NCI-H128 (cell line): ENCODE data around the gene CITED2.
A peak's percentile ranks its signal among the peaks of the same experiment; 100 is the strongest.

Source experiments
- DNase-seq: peaks from one replicate; lab custom pipeline; 2025; ENCODE audit not compliant: unreplicated experiment; lab: John Stamatoyannopoulos, UW

Gene CITED2

DNA sequence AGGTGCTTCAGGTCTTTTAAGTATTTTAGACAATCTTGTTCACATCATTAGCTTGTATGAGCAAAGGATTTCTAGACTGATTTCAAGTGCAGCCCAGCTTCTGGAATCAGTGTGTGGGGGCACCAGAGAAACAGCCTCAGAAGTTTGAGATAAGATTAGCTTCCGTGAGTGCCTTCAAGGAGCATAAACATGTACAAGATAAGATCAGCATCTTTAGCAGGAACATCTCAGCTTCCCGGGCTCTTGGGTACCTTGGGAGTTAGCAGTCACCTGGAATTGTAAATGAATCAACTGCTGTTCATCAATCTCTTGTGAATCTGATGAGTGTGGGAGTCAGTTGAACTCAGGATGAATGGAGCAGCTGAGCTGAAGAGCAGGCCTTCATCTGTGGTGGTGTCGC lies 12.0 kb upstream of the CITED2 start:
- DNase-seq: no peak

DNA sequence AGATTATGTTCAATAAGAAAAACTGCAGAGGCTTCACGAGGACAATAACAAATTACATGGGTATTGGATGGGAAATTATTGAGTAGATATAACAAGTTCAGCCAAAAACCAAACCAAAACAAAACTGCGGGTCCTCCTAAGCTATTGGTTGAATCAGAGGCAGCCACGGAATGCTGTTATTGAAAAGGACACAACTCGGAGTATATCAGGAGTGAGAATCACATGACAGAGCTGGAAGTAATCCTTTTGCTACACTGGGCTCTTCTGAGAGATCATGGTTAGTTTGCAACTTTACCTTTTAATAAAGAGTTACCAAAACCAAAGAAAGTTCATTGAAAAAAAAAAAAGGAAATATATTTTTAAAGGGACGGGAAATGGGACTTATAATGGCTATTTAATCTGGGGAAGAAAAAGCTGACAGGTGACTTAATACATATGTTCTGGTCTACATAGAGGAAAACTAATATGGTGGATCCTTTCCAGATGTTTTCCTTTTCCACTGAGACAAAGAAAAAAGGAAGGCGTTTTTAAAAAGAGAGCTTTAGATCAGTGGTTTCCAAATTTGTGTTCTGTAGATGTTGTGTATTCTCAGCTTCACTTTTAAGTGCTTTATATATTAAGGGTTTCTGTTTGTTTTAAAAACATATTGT lies 6.9 kb upstream of the CITED2 start:
- no peak for DNase-seq

DNA sequence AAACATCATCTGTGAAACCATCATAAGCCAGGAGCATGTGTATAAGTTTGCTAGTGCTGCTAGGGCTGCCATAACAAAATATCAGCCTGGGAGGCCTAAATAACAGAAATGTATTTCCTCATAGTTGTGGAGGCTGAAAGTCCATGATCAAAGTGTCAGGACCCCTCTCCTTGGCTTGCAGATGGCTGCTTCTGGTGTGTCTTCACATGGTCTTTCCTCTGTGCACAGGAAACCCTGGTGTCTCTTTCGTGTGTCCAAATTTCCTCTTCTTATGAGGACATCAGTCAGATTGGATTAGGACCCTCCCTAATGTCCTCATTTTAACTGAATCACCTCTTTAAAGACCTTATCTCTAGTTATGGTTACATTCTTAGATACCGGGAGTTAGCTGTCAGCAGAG lies 6.2 kb upstream of the CITED2 start:
- DNase-seq: no peak

DNA sequence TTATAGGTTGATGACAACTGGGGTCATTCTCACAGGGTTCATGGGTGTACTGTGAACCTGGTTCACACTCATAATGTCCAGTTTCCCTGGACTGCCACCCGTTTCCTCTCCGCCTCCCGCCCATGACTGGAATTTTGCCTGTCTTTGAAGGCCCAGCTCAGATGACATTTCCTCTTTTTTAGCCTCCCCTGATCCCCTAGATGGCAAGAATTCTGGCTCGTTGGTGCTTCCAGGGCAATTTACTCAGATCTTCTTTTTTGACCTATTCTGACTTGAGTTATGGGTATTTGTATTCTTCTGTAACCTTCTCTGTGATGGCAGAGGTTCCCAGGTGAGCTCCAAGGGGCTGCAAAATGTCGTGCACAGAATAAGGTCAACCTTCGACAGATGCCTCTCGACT lies 5.7 kb upstream of the CITED2 start:
- no peak for DNase-seq

DNA sequence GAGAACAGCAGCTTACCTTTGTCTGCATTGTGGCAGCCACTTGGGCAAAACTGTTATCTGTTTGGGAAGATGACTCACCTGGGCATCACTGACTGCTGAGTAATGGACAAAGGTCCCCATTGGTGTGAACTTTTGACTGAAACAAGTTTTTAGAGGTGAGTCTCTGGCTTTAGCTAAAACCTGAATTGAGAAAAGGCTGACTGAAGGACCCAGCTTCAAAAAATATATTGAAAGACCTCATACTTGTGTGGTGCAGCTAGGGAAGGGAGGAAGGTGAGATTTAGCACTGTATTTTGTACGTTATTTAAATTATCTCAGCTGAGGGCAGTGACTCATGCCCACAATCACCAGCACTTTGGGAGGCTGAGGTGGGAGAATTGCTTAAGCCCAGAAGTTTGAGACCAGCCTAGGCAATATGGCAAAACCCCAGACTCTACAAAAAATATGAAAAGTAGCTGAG lies 4.5 kb upstream of the CITED2 start:
- no peak for DNase-seq

DNA sequence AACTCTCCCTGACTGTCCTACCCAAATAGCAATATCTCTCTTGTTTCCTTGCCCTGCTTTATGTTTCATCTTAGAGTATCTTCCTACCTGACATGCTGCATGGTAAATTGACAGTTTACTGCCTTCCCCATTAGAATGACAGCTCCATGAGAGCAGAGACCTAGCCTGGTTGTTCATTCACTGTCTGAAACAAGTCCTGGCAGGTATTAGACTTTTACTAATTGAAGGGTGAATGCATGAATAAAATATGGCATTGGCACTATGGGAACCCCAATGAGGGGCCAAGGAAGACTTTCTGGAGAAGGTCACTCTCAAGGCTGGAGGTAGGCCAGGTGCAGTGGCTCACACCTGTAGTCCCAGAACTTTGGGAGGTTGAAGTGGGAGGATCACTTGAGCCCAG lies 3.8 kb upstream of the CITED2 start:
- DNase-seq: no peak

DNA sequence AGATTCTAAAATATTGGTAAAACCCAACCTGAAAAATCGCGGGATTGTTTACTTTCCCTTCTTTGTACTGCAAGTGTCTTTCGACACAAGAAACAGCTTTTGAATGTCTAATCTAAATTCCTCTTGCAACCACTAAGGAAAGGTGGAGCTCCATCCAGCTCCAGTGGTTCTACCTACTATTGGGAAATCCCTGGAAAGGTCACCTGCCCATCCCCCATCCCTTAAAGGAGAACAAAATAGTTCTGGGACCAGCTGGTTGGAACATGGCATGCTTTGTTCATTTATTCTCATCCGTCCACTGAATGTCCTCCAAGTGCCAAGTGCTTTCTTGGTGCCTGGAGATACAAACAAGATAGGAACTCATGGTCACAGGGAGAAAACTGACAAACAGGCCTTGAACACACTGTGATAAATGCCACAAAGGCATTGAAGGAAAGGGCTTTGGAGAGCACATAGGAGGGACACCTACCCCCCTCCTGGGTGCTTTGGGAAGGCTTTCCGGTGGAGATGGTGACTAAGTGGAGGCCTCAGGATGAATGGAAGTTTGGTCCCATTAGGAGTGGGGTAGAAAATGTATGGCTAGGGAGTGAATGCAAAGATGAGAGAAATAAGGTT lies 2.3 kb upstream of the CITED2 start:
- no peak for DNase-seq

DNA sequence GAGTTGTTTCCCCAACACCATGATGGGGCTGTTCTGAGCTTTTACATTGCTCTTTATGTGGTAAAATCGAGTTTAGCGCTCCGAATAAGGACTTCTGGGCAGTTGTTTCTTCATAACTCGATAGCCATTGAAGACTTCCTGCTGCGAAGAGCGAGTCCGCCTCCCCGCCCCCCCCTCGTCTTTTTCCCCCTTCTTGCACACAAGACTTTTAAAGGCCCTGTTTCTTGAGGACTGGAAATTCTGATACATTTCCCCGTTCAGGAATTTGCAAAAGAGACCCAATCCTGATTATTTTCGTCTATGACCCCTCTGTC lies 1.5 kb upstream of the CITED2 start:
- no peak for DNase-seq

DNA sequence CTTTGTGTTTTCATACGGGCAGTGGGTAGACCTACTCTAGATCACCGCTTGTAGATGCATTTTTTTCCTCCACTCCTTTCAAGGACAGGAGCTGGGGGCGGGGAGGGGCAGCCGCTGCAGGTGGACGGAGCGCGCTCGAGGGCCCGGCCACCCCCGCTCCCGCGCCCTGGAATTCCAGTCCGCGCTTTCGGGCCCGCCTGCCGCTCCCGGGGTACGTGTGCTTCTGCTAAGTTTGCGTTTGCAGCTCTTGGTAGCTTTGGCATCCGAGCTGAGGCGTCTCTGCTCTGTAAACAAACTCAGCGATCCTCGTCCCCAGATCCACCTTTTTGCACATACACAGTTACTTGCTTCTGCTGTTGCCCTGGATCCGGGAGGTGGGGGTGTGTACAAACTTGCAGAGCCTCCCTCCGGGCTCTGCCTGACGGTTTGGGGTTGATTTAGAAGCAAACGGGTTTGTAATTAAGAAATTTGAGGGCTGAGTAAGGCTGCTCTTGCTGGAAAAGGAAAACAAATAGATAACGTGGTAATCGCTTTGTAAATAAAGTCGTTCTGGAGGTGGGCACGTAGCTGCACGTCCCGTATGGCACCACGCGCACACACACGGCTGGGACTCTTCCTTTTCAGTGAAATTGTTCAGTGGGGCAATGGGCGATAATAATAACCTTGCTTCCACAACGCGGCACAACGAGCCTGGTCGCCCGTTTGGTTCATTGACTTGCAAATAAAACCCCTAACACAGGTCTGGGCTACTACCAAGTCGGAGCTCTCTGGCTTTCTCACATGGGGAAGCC lies 973 bp upstream of the CITED2 start:
- DNase-seq: peak; percentile 90

DNA sequence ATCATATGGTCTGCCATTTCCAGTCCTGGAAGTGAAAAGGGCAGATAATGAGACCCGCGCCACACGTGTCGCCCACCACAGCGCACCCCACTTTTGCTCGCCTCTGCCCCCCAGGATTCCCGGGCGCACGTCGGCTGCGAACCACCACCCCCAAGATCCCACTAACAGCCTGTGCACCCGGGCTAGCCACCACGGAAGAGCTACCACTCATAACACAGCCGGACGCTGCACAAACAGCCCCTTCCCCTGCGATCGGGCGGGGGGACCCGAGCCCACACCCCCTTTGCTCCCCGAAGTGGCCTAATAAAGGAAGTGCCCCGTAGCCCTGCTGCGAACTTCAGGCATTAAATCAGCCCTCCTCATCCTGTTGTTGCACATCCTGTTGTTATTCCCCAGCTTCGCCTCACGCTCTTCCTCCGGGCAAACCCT lies 506 bp downstream of the CITED2 start:
- no peak for DNase-seq

DNA sequence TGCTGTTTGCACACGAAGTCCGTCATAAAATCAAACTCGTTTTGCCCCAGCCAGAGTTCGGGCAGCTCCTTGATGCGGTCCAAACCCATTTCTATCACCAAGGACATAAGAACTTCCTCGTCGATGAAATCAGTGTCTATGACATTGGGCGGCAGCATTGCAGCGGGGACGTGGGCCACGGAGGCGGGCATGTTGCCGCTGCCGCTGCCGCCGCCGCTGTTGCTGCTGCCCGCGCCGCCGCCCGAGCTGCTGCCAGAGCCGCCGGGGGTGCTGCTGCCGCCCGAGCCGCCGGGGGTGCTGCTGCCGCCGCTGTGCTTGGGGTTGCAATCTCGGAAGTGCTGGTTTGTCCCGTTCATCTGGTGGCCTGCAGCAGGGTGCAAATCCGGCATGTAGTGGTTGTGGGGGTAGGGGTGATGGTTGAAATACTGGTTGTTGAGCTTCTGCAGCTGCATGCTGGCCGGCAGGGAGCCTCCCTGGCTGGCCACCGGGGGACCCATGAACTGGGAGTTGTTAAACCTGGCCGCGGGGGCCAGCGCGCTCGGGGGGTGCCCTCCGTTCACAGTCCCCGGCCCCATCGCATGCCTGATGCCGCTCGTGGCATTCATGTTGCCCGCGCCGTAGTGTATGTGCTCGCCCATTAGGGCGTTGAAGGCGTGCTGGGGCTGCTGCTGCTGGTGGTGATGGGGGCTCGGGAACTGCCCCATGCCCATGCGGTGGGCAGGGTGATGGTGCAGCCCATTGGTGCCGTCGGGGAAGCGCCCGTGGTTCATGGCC lies 1.1 kb downstream of the CITED2 start:
- no peak for DNase-seq

DNA sequence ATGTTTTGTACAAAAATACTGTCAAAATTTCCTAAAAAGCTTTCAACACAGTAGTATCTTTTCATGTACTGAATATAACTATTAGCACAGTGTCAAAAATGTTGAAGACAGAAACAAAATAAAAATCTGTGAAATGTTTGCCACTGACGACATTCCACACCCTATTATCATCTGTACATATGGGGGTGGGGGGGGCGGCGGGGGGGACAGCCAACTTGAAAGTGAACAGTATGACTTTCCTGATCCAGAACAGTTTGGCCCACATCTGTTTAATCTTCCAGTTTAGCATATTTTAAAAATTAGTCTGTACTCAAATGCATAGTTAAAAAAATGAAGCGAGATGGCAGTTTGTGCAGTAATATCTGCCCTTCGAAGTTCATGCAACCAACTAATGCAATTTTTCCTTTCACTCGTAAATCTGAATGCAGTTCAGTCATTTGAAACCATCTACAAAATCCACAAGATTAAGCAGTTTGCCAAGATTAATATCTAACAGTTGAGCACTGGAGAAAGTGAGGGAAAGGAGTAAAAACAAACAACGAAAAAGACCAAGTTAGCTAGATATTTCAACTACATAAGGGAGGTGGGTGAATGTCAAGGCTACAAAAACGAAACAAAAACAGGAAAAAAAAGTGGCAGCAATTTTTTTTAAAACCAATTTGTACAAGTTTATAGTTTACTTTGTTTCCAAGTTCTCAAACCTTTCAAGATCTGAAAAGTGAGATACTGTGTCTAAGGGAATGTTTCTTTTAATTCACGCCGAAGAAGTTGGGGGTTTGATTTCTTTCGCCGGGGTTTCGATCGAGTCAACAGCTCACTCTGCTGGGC lies 1.9 kb downstream of the CITED2 start:
- DNase-seq: no peak

DNA sequence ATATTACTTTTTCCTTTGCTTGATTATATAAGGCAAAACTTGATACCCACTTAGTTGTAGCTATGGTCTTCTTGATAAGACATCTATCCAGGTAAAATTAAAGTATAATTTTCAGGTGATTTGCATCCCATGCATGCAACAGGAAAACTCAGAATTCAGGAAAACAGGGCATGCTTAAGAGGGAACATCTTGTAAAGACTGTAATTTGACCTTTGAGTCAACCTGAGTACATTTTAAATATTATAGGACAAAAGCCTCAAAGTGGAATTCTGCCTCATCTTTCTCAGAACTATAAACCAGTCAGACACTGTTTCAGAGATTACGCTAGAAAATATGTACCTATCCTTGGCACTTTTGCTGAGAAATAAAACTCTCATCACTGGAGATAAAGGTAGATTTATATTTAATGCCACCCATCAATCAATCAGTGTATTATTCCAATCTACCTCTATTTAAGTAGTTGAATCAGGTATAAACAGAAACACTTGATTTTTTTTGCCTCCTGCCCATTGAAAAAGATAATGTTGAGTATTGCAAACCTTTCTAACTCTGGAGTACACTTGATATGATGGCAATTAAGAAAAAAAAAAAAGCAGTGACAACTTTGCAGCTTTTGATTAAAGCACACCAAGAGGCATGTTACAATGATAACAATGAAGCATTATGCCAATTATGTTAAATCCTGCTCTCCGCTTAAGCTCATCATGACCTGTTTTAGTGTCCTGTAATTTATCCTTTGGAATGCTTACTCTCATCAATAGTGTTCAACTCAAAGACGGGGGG lies 2.8 kb downstream of the CITED2 start:
- no peak for DNase-seq

DNA sequence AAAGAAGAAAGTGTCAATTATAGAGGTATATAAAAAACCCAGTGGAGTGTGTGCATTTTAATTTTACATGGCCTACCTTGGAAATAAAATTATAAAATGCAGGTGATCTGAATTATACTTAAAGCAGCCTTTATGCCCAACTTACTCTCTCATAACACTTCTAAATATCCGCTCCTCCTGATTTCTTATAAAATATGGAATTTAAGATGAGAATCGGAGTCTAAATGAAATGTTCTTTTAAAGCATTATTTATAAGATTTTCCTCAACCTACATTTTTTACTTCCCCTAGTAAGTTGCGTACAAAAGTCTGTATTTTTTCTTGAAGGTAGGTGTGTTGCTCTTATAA lies 3.5 kb downstream of the CITED2 start:
- no peak for DNase-seq

DNA sequence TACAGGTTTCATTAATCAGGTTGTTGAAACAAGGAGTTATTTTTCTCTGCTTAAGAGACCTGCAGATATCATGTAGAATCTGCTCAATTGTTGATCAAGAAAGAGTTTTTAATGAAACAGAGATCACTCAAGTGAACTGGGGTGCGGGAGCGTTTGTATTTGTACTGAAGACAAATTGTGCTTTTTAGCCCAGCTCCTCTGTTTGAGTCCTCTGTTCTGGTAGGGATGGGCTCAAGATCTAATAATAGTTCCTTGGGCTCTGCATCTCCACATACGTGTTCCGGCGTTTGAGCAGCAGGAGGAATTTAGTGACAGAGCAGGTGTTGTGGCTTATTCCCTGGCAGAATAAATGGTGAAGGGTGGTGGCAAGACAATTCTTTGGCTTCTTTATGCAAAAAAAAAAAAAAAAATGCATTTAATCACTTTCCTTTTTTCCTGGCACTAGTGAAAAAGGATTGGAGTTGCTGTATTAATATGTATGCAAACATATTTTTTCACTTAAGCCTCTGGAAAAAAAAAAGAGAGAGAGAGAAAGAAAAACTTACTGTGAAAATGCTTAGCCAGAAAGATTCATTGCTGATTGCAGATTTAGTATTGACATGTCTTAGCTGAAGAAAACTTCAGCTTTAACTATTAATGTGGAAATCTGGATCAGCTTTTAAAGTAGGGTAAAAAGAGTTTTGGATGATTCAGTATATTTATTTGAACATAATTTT lies 4.0 kb downstream of the CITED2 start:
- no peak for DNase-seq

DNA sequence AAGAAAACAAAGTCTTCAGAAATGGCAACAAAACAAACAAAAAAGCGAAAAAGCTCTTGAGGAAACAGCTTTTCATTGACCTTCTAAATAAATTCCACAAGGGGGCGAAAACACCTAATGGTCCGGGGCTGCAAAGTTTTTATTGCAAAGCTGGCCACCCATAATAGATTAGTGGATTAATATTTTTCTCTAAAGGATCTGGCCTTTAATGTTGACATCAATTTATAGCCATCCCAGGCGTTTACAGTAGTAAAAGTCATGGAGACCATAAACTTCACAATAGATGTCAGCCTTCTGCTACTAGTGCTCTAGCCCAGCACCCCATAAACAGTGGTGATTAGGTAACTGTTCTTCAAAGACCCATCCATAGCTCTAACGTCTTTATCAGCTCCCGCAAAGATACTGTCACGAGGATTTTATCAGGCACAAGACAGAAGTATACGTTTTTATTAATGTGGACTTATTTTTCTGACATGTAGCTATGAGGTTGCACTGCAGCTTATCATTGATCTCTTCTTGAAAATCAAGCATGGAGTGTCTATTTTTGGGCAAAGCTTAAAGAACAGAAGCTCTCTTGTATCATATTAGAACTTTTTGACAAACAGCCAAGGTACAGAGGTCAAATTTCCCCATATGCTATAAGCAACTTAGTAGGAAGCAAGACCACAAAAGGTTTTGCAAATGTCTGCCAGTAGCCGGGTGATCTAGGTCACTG lies 4.7 kb downstream of the CITED2 start:
- DNase-seq: no peak

DNA sequence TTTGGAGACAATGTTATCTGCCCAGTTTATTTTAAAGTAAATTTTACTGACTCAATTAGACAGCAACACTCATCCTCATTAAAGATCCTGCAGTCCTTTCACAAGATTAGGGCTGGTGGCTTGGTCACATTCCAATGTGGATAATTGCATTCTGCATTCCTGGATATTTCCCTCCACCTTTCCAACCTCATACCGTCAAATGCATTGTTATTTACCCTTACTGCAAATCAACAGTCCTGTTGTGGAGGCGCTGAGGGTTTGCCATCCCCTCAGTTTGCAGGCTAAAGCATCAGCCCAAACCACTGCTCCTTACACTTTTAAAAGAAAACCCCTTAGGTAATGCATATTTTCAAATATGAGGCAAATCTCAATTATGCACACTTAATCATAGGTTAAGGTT lies 5.4 kb downstream of the CITED2 start:
- no peak for DNase-seq

DNA sequence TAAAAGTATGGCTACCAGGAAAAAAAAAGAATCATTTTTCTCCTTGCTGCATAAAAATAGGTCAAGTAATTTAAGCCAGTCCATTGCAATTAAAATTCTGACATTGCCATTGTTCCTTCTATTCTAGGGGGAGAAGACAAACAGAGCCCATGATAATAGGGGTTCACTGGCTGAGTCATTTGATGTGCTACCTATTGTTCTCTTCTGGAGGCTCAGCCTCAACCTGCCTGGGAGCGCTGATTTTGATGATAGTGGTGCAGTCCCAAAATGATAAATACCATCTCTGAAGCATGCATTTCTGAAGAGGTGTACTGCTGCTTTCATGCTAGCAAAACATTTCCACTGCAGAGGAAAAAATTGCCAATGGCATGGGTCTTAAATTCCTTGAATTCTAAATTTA lies 5.8 kb downstream of the CITED2 start:
- no peak for DNase-seq

DNA sequence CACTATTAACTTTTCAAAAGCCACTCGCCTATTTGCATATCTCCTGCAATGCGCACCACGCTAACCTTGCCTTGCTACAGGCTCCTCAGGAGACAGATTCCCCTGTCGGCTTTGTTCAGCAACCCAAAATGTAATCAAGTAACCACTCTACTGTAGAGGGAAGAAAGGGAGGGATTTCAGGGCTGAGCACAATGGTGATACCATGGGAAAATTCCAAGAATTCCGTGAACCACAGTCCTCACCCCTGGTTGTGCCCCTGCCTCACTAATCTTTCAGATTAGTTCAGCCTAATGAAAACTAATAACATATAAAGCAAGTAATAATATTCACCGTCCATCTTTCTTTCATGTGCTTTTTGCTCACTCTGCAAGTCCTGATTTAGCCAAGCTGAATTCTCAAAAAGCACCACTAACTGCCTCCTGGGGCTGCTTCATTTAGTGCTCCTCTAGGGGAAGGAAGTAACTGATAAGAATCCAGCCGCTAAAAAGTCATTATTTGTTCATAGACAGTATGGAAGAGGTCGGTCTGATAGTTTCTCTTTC lies 6.6 kb downstream of the CITED2 start:
- no peak for DNase-seq
